H1 (cell line): Measurements from ENCODE around the gene DTWD2.

Experiments
- CHD1 ChIP-seq: IDR thresholded peaks from 2 replicates; pipeline ENCODE4 v1.6.1; 2012; ENCODE audit warnings: low read depth, low read length, improper control_type of control experiment
- EGR1 ChIP-seq: IDR thresholded peaks from 2 replicates; pipeline ENCODE4 v1.6.1; 2011; ENCODE audit warnings: low read depth, low read length, borderline replicate concordance
- RAD21 ChIP-seq, 2 experiments: IDR thresholded peaks in 1 of 2; conservative IDR thresholded peaks in 1 of 2; 2 replicates each; pipeline ENCODE4 v1.6.1; 2011; ENCODE audit warnings: low read depth in 2 of 2, low read length in 2 of 2, improper control_type of control experiment in 1 of 2, inconsistent platforms in 1 of 2, mild to moderate bottlenecking in 1 of 2, moderate library complexity in 1 of 2

- TF ChIP-seq EGR1 (no peak), RAD21 (IDR thresholded peaks at IDR 0.05 in 1 of 2, conservative IDR thresholded peaks at IDR 0.05 in 1 of 2; ENCODE audit: low read depth in 2 of 2, low read length in 2 of 2) (no peak), CHD1 (no peak)
Measured at GRCh38 chr5:118960557-118960956, 27.8 kb downstream of the DTWD2 start.
